GM19240 (cell line): ENCODE data around the gene ERC2.

Experiments used
- DNase-seq: peaks from one replicate; pipeline ENCODE4 v3.0.0; 2011; ENCODE audit warnings: low spot score; ENCODE audit not compliant: insufficient read length

Gene ERC2

DNA sequence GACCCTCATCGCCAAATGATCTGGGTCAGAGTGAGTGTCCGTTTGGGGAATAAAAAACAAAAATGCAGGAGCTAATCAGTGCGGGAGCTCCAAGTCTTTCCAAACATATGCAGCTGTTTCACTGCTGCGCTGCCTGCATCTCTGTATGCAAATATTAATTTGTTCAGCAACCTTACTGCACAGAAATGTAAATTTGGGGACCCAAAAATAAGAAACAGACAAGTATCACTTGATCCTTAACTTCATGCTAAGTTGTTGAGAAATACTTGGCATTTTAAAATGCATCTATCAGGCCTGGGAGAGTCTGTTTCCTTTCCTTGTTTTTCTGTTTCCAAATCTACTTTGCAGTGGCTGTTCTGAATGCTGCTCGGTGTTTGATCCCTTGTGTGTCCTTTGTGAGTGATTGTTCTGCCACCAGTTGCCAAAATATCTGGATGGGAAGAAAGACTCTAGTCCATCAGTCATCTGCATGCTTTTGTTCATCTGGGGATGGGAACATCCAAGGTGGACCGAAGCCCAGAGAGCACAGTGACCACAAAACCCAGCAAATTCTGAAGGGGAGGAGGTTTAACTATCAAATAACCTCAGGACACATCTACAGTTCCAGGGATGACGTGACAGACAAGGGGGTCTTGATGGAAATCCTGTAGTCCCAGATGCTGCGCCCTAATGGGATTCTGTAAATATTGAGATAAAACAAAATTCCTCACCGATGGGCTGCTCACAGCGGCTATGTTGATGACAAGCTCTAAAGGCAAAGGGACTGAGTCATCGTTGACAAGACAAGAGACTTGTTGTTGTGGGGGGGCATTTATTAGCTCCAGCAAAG is 781.6 kb downstream of the ERC2 start:
- no peak for DNase-seq

DNA sequence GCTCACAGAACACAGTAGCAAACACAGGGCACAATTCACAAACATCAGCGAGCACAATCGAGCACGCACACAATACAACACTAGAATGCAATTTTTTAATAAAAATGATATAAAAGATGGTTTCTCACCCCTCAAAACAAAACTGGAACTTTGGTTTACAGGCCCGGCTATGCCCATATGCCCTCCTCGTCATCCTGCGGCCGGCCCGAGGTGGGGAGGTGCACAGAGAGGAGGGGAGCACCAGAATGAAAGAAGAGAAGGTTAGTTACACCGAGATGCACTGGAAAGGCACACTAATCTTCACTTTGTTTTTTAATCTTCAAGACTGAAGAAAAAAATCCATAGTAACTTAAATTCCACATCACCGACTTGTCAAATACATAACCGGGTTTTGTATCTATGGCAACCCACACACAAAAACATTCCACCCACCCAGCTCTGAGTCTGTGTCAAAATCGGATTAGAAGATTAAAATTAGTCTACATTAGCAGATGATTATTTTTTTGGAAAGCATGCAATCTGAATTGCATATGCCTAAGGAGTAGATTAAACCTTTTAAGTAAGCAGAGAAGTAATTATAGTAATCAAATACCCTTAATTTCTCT is 784.5 kb downstream of the ERC2 start:
- no peak for DNase-seq

DNA sequence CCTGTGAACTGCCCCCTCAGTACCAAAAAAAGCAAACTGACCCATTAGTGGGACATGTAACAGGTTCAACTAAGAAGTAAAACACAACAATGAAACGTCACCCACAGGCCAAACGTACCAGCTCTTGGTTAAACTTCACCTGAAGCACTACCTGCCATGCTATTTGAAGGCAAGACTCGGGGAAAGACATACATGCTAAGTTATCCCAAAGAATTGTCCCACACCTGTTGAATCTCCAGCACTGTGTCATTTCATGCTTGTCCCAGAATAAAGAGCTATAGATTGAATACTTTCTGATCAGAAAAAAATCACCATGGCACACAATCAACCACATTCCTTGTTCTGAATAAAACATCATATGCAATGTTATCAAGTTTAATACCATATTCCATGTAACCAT is 785.8 kb downstream of the ERC2 start:
- DNase-seq: no peak

DNA sequence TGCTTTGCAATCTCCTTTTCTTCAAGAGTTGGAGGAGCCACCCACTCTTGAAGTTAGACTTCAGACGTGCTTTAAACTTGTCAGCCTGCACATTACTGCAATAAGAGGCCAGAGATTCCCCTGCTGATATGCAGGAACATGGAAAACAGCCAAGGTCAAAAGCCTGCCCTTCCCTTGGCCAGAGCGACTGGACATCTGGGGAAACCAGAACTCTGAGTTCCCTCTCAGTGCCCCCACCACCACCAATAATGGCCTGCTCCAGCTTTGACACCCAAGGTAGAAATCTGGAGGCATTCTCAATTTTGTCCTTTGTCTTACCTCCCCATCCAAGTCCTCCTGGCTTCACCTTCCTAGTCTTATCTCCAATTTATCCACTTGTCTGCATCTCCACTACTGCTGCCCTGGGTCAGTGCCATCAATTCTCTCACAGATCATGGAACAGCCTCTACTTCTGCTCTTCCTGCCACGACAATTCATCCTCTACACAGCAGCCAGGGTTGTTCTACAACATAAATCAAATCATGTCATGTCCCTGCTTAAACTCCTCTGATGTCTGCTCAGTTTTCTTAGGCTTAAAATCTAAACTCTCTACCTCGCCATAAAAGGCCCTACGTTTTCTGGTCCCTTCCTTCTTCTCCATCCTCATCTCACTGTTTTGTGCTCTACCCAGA is 789.6 kb downstream of the ERC2 start:
- DNase-seq: no peak

DNA sequence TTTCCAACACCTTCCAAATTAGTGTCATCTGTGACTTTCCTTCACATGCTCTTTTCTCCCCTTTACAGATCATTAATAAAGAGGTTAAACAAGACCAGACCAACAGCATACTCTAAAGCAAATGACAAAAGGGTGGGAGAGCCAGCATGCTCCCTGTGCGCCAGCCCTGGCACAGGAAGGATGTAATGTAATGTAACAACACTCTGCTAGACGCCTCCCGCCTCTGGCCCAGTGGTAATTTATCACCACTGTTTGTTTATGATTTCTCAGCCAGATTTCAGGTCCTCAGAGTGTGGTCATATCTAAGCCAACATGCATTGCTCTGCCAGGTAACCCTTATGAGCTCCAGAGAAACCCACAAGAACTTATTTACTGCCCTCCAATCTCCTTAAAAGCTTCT is 791.6 kb downstream of the ERC2 start:
- no peak for DNase-seq

DNA sequence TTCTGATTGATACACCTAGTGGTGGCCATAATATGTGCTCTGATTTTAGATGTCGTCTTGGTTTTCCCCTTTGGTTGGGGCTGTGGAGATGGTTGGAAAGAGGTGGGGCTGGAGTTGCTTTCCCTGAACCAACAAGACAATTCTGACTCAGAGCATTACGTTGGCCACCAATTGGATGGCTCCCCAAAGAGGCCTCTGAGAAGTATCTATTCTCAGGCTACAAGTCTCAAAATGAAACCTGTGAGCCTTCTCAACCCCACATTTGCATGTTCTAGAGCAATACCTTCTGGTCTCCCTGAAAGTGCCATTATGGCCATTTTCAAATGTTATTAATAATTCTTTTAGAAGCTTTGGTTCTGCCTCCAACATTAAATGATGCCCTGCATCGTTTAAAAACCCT is 792.8 kb downstream of the ERC2 start:
- peak; percentile 61 for DNase-seq

DNA sequence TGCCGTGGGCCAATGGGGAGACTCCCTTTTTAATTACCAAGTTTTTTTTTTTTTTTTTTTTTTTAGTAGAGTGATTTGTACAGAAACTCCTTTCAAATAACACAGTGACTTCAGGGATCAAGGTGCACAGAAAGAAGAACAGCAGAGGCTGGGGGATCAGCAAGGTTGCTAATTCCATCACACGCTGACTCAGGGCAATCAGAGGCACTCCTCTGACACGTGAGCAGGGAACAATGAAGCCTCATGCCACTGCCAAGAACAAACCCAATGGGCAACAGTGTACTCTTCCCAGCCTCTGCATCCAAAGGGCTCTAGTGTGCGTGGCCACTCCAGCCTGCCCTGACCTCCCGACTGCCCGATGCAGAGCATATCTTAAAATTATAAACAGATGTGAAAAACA is 794.5 kb downstream of the ERC2 start:
- DNase-seq: no peak

DNA sequence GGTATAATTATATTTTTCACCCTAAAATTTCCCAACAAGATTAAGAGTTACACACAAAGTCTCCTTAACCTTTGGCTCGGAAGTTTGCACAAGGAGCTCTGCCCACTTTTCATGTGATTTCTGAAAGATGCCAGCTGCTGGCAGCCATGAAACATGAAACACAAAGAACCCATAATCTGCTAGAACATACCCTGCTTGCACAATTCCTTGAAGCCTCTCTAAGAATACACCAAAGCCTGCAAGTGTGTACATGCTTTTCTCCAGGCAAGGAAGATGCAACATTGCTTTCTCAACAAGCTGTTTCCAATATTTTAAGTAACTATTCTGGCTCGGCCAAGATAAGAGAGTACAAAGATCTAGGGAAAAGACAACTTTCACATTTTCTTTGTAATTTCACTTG is 799.1 kb downstream of the ERC2 start:
- no peak for DNase-seq

DNA sequence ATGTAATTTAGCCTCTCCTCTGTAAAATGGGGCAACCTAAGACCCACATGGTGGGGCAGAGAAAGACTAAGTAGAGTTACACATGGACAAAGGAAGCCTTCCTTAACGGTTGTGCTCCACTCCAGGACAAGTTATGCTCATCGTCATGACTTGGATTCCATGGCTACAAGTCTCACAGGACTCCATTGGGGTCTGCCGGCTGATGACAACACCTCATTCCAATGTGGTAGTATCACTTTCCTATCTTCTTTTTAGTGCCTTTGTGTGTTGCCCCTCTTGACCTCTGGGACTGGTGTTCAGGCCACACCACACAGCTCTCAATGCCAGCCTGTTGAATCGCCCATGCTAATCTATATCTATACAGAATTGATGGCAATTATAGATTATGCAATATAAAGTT is 799.9 kb downstream of the ERC2 start:
- DNase-seq: no peak

DNA sequence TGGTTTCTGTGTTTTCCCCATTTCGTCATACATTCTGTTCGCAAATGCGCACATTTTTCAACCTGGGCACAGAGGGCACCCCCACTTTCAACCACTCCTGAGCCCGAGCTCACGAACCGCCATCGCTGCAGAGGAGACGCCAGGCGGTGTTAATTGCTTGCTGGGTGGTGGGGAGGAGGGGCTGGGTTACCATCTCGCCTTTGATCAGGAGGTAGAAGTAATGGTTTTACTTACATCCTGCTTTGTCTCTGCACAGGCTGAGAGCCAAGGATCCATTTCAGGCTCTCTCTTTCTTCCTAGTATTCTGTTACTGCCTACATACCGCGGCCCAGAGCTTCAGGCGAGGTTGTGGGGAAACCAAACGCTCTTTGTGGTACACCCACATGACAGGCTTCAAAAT is 803.9 kb downstream of the ERC2 start:
- DNase-seq: no peak

DNA sequence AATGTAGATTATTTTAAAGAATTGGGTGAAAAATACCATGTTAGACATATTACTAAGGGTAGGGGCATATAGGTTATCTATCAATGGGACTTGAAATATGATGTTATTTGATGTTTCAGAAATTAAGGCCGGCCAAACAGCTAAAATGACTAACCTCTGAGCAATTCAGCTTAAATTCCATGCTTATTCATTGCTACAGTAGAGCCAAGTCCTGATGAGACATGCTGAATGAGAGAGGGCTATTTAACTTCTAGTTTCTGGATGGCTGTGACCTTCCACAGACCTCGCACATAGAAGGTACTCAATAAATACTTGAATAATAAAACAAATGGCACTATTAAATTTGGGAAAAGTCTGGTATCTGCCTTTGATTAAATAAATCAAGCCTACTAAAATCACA is 805.6 kb downstream of the ERC2 start:
- no peak for DNase-seq

DNA sequence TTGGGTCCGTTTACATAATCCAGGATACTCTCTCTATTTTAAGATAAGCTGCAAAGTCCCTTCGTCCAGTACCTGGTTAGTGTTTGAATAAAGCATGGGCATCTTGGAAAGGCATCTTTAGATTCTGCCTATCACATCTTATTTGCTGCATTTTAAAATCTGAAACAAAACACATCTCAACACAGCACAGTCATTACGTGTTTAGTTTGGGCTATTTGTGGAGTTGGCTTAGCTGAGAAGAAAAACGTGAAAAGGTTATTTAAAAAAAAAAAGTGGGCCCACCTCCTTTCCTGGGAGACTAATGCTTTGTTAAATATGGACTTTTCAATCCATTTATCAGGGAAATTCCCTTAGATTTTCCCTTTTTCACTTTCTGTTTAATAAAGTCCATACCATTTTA is 806.7 kb downstream of the ERC2 start:
- no peak for DNase-seq

DNA sequence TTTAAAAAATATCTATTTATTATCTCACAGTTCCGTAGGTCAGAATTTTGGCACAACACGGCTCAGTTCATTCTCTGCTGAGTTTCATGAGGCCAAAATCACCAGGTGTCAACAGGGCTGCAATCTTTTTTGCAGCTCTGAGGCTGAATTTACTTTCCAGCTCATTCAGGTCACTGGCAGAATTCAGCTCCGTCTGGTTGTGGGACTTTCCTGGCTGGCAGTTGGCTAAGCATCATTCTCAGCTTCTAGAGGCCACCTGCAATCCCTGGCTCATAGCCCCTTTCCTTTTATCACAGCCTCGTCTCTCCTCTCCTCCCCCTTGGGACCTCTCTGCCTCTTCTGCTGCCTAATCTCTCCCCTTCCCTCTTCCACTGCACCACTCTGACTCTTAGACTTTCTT is 807.1 kb downstream of the ERC2 start:
- no peak for DNase-seq

DNA sequence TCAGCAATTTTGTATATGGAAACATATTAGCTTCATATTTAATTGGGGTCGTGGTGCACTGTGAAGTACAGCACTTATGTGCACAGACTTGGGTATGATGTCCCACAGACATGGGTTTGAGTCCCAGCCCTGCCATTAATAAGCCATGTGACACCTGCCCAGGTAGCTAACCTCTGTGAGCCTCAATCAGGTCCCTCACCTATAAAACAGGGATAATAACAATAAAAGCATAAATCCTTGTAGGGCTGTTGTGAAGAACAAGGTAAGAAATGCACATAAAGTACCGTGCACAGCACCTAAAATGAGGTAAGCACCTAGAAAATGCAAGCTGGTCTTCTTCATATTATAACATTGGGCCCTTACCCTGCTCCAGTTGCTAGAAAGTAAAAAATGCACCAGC is 807.6 kb downstream of the ERC2 start:
- no peak for DNase-seq

DNA sequence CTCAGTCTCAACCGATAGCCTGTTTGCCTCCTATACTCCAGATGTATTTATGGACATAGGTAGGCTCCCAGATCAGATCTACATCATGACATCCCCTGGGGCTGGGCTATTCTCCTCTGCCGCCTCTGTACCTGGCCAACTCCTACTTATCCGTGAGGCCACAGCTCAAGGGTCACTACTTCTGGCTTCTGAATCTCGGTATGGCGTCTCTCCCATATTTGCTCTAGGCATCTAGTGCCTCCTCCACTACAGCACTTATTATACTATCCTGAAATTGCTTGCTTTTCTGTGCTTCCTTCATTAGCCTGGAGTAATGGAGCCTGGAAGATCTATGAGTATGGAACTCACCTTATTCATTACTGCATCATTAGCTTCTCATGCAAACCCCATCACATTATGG is 808.6 kb downstream of the ERC2 start:
- no peak for DNase-seq

DNA sequence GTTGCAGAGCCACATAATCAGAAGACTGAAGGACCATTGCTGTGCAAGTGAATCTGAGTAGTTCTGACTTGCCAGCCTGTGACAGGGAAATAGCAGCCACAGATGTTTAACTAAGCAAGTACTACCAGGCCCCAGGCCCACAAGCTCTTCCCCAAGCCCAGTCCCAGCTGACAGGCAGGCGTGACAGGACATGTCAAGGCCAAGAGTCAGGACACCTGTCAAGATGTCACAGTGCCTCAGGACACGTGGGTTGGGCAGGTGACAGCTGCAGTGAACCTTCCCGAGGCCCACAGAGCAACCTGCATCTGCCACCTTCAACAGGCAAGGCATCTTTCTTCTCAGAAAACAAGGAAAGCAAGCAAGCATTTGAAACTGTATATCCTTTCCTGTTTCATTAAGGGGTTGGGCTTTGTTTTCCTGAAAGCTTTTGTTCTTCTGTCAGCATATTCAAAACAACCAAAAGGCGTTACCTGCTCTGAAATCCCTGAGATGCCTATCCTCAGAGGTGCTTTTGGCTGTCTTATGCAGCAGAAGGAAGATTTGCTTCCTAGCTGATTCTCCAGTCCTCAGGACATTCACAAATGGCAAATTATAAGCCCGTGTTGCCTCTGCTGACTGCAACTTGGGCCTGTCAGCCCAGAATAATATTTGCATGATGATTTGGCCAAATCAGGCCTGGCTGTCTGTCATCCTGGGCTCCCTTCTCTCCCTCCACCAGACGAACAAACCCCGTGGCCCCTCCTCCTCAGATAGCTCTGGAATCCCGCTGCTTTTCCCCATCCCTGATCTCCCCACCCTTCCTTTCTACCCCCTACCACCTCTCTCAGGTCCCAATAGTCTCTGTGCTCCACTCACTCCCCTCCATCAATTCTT is 809.3 kb downstream of the ERC2 start:
- DNase-seq: no peak

DNA sequence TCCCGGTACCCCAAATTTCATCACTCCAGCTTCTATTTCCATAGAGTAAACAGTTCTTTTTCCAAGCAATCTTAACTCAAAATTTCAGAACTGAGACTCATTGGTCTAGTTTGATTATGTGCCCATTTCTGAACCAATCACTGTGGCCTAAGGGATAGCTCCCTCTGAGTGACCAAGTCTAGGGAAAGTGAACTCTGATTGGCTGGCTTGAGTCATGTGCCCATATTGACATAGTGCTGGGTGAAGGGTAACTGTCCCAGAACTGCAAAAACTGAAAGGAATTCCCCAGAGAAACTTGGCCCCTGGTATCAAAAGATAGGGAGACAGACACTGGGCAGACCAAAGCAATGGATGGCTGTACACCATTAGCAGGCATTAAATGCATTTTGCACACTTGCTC is 810.0 kb downstream of the ERC2 start:
- DNase-seq: no peak

DNA sequence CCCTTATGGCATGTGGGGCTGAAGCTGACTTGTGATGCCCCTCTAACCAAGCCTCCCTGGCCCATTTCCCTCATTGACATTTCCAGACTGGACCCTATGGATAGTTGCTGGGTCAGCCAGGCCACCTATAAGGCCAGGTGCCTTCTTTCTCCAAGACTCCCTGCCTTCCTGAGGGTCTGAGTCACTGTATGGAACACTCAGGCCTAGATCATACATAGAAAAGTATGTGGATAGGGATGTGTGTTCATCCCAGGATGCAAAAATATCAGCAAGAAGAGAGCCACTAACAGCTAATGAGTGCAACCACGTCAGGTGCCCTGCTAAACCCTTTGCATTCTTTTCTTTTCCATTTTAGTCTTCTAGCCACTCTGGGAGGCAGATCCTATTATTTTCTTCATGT is 812.7 kb downstream of the ERC2 start:
- no peak for DNase-seq

DNA sequence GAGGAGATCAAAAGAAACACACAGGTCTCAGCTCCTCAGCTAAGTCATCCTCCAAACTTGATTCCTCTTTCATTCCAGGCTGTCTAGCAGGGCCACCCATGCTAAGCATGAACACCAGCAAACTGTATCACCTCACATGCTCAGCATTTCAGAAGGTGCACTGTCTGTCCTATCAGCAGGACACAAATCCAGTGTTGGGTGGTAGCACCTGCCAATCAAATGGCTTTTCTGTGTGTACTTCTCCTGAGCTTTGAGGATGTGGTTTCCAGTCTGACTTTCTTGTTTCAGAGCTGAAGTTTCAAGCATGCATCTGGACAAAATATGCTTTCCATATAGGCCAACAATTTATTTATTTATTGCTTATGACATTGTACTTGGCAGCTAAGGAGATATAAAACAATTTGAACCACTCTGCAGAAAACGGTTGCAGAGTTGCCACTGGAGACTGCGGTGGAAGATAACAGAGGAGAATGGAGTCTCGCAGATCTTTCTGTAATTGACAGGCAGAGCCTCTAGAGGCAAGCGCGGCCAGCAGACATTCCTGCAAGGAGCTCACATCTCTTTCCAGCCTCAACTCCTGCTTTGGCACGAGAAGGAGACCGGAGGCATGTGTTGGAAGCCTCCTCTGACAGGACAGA is 814.0 kb downstream of the ERC2 start:
- peak; percentile 29 for DNase-seq

DNA sequence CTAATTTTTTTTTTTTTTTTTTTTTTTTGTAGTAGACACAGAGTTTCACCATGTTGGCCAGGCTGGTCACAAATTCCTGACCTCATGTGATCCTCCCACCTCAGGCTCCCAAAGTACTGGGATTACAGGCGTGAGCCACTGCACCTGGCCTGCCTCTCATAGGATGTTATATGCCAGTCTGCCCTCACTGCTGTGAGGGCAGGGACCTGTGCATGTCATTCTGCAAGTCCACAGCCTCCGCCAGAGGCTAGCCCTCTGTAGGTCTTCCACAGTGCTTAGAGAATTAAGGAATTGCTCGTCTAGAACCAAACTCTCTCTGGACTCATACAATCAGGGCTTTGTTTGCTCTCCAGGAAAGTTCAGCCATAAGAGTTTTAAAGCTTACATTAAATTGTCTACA is 817.3 kb downstream of the ERC2 start:
- DNase-seq: no peak

DNA sequence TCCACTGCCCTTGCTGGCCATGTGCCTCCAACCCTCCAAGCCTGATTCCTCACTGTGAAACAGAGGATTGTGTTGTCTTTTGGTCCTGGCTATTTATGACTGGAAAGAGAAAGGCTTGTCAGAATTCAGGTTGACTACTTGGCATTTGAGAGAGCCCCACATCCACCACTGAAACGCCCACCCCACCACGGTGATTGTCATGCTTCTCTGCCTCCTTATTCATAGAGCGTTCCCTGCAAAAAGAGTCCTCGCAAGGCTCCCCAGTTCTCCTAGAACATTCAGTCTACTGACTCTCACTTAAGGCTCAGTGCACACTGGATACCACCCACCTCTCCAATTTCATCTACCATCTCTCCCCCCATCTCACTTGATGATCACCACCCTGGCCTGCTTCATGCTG is 818.3 kb downstream of the ERC2 start:
- no peak for DNase-seq
